Stimulated activated CD4-positive, alpha-beta T cell treated with anti-CD3 and anti-CD28 coated beads, Interleukin-4, amount 100 ng/mL, for 1 hour (primary cell): ENCODE results near the gene PPP1R1A.
A peak's percentile ranks its signal among the peaks of the same experiment; 100 is the strongest.

Source experiments
- DNase-seq: peaks from one replicate; pipeline ENCODE4 v3.0.0-alpha.2; 2020

PPP1R1A gene

GRCh38 chr12:54603173-54603814 lies 14.8 kb upstream of the PPP1R1A start:
- DNase-seq: peak; percentile 58

- no peak for DNase-seq
Measured at GRCh38 chr12:54602661-54603060, 14.2 kb upstream of the PPP1R1A start.

DNA sequence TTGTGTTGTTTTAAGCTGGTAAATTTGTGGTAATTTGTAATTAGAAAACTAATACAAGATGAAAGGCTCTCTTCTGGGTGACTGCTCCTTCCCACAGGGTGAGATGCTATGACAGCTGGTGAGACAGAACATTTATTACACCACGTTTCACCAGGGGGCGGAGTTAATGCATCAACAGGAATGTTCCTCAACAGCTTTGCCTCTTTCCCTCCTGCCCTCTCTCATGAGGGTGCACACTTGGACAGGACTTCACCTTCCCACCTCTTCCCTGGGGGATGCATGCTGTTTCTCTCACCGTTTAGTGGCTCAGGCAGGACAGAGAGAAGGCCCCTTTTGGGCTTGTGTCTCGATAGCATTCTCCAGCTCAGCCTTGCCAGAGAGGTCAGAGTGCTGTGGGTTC lies 13.4 kb upstream of the PPP1R1A start:
- DNase-seq: no peak

DNA sequence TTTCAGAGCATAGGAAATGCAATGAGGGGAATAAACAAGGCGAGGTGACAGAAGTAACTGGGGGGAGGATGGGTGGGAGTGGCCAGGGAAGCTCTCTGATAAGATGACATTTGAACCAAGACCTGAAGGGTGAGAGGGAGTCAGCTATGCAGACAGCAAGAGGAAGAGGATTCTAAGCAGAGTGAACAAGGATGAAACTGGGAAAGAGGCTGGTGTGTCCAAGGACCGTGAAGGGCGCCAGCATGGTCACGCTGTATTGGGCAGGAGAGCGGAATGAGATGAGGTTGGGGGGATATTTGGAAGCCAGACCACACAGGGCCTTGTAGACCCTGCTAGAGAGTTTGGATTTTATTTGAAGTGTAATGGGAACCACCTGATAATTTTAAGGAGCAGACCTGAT lies 10.5 kb upstream of the PPP1R1A start:
- no peak for DNase-seq

GRCh38 chr12:54596526-54596946 lies 8.1 kb upstream of the PPP1R1A start:
- DNase-seq: peak; percentile 58

- no peak for DNase-seq
Measured at GRCh38 chr12:54595471-54595870, 7.0 kb upstream of the PPP1R1A start.

DNA sequence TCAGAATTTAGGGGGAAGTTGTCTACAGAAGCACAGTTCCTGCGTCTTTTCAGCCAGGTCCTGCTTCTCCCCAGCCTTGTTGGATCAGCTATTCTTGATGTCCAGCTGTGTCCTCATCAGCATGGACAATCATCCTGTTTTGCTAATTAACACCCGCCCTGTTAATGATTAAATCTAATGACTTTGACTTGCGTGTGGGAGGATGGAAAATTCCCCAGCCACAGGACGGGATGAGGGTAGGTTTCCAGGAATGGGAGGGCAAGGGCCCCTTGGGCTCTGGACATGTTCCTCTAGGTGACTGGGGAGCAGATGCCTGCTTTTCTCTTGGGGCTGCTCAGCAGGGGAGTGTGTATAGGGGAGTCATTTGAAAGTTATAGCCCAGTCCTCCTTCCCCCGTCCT lies 5.3 kb upstream of the PPP1R1A start:
- DNase-seq: no peak

DNA sequence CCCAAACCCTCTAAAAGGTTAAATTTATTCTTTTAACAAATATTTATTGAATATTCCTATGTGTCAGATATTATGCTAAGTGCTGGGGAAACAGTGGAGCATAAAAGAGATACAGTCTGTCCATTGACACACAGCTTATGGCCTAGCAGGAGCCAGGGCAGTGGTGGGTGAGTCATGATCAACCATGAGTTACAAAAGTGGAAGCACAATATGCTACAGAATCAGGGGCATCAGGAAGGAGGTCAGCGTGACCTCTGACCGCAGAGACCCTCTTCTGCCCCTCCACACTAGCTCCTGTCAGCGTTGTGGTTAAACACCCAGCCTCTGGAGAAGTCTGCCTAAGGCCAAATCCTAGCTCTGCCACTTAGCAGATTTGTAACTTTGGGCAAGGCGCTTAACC lies 4.7 kb upstream of the PPP1R1A start:
- no peak for DNase-seq

- DNase-seq: no peak
Measured at GRCh38 chr12:54592316-54592715, 3.9 kb upstream of the PPP1R1A start.

DNA sequence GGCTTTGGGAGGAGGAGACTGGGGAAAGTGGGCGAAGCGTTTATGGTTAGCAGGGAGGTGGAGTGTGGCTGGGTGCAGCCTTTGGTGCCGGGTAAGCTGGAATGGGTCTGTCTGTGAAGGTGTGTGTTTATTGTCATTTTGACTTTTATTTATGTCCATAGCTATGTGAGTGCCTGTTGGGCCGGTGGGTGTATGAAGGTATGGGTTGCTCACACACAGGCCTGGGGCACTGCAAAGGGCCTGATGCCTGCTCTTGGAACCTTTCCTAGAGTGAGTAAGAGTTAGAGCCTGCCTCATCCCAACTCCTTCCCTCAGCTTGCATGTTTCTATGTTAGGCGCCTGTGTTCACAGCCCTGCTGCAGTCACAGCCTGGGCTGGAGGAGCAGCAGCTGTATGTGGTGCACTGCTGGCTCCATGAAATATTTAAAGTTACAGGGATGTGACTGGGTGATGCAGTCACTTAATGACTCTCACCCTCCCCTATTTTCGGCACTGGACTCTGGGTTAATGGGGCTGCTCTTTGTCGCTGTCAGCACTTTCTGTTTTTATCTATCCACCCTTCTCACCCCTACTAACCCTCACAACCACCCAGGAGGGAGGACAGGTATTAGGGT lies 2.6 kb upstream of the PPP1R1A start:
- DNase-seq: no peak

DNA sequence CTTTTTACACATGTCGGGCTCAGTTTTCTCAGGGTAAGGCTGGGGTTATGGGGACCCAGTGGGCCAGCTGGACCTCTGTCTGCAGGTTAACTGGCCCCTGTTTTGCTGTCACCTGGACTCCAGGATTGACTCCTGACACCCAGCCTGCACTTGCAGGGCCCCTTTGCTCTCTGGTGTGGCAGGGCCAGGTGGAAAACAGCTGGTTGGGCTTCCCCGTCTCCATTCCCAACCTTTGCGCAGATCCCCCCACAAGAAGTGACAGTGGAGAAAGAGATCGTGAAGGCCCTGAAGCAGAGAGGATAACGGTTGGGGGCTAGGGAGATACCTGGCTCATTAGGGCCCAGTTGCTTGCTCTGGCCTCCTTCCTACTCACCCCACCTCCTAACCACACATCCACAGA lies 1.5 kb upstream of the PPP1R1A start:
- no peak for DNase-seq

GRCh38 chr12:54588890-54589267 lies 420 bp upstream of the PPP1R1A start:
- DNase-seq: no peak

GRCh38 chr12:54587315-54587873 lies 1.1 kb downstream of the PPP1R1A start:
- DNase-seq: no peak

GRCh38 chr12:54586620-54587019 lies 1.8 kb downstream of the PPP1R1A start:
- no peak for DNase-seq

- DNase-seq: no peak
Measured at GRCh38 chr12:54585243-54585642, 3.2 kb downstream of the PPP1R1A start.

- DNase-seq: no peak
Measured at GRCh38 chr12:54584128-54584527, 4.3 kb downstream of the PPP1R1A start.

DNA sequence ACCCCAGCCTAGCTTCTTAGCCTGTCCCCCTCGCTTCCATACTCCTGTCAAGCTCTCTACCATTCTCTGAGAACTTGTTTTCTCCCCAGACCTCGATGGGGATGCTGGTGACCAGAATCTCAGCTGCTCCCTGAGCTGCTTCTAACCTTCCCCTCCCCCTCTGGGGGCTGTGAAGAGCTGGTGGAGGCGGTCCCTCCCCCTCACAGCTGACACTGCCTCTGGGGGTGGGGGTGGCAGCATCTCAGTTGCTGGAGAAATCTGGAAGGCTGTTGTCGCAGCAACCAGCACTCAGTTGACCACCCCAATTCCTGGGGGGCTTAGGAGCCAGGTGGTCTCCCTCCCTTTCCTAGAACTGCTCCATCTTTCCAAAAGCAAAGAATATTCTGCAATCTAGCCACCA lies 4.7 kb downstream of the PPP1R1A start:
- no peak for DNase-seq

GRCh38 chr12:54581412-54581811 lies 7.0 kb downstream of the PPP1R1A start:
- no peak for DNase-seq

DNA sequence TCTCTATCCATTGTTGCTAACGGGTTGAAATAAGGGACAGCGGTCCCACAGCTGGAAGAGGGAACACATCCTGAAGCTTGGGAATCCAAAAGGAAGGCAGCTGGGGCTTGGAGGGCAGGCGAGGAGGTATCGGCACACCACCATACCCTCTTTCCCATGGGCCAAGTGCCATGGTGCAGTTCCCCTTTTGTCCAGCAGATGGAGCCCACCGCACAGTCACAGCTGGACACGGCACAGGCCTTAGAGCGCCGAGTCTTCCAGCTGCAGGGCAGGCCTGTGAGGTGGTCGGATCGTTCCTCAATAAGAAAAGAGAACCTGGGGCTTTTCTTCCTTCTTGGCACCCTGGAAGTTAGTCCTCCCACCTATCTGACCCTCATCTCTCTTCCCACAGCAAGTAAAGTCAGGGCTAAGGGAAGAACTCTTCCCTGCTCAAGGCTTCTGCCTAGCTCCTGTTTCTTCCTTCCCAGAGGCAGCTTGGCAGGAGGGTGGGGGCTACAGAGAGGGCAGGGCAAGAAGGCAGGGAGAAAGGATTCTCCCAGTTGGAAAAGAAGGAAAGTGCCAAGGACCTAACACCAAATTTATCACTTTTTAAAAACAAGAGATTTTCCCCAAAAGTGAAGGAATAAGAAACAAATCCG lies 8.6 kb downstream of the PPP1R1A start:
- peak; percentile 81 for DNase-seq

- no peak for DNase-seq
Measured at GRCh38 chr12:54579258-54579657, 9.2 kb downstream of the PPP1R1A start.

DNA sequence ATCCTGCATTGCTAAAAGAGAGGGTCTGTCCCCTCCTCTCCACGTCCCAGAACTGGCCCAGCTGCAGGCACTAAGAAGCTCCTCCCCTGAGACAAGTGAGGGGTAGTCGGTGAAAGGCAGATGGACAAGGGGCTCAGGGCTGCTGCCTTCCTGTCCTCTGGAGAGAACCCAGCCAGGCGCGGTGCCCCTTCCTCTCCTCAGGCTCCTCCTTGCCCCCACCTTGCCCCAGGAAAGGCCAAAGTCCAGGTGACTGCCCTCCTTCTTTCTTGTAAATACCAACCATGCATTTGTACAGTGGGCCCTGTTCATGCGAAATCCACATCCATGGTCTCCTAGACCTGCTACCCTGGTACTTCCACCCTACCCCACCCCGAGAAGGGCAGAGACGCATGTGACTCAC lies 9.7 kb downstream of the PPP1R1A start:
- DNase-seq: no peak

DNA sequence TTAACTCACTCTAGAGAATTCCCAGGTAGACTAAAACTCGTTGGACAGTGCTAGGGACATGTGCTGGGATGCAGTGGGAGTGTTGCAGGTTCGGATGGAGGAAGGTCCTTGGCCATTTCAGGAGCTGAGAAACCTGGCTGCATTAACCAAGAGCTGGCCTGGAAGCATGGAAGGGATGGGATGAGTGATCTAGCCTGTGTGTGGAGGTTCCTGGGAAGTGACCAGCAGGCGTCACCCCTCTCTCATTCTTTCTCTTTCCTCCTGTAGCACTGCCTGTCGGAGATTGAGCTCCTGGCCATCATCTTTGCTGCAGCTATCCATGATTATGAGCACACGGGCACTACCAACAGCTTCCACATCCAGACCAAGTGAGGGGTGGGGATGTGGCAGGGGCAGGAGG lies 15.6 kb downstream of the PPP1R1A start:
- no peak for DNase-seq

DNA sequence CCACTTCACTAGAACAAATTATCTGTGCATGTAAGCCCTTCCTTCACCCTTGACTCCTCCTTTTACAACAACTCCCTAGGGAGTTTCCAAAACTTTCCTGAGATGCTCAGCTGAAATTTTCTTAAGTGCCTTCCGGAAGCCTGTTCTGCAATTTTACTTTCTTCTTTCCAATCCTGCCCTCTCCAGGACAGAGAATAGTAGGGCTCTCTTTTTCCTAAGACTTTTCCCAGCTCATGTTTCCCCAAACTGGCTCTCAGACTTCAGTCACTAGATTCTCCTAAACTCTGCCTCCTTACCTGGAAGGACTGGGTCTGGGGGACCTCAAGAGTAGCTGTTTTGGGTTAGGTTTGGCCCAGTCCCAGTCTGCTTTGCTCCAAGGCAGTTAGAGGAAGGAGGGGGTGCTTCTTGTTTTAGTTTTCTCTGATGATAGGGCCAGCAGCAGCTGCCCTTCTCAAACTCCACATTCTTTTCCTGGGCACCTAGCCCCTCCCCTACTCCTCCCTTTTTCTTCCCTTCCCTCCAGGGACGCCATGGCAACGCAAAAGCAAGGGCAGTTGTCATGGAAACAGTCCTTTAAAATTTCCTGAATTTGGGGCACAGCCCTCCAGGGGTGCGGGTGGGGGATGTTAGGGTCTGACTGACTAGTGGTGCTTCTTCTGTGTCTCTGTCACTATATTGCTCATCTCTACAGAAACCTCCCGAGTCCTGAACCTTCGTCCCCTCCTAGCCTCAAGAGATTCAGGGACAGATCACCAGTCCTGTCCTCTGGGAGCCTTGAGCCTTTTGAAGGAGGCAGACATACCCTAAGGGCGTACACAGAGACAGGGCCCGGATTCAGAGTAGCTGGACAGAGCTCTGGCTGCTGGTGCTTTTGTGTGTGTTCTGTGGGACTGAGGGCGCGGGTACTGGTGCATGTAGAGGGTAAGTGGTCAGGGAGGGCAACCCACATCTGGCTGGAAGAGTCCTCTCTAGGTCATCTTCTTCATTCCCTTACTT lies 17.0 kb downstream of the PPP1R1A start:
- DNase-seq: no peak
